GM19025 (cell line): ENCODE measurements around the gene EMP1.

Experiments used
- ATAC-seq: cut with Tn5 transposase; IDR thresholded peaks from one replicate; pipeline ENCODE4 v1.9.1; 2021; ENCODE audit warnings: mild to moderate bottlenecking, low read depth, moderate library complexity; ENCODE audit not compliant: unreplicated experiment

The EMP1 gene, protein sequence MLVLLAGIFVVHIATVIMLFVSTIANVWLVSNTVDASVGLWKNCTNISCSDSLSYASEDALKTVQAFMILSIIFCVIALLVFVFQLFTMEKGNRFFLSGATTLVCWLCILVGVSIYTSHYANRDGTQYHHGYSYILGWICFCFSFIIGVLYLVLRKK

DNA sequence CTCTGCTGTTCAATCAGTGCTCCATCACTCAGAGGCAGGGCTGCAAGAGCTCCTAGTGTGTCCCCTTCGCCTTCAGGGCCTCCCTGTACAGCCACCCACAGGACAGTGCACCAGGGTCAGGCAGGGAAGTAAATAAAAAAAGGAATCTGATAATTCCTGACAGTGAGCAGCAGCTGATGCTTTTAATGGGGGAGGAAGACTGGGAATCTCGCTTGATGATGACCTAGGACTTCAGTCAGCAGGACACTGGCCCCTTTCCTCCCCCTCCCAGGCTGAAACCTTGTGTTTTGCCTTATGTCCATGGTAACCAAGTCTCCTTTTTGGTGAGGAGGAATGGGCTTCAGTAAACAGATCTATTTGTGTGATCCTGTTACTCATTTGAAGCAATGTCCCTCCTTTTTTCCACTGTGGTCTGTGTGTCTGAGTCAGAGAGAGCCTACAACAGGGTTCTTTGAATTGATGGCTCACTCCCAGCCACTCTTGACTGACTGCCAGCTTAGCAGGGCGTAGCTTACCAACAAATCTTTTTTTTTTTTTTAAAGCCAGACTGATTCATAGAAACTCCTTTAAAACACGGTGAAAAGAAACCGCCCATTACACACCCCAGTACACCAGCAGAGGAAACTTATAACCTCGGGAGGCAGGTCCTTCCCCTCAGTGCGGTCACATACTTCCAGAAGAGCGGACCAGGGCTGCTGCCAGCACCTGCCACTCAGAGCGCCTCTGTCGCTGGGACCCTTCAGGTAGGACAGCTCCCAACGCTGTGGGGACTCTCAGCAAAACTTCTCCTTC lies at the start of gene EMP1:
EMP1 (plus strand) TSS at position 597 of the 792 bp plus-strand sequence. CDS start 14,785 bp downstream, outside the sequence.
- peak; percentile 72 for ATAC-seq

DNA sequence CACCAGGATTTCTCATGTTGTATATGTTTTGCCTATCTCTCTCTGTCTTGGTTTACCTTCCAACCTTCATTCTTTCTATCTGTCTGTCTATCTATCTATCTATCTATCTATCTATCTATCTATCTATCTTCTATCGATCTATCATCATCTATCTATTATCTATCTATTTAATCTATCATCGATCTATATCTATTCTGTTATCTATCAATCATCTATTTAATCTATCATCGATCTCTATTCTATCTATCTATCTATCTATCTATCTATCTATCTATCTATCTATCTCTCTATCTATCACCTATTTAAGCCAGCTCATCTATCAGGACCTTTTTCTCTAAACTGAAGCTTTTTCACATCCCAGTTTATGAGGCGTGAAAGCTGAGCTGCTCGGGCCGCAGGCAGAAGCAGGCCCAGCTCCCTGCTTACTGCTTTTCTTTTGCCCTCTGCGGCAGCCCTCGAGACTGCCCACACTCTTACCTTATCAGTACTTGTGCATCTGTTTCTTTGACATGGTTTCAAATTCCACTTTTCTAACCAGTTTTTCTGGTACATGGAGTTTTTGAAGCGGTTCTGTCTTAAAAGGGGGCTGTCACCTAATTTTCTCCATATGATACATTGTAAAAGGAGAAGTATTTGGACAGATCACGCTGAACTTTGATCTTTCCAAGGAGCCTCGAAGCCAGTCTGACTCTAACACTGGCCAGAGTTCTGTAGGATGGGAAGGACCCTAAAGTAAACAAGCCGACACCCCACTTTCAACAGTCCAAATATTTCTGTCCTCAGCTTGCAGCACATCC lies 48.6 kb upstream of the EMP1 start:
- ATAC-seq = no peak

DNA sequence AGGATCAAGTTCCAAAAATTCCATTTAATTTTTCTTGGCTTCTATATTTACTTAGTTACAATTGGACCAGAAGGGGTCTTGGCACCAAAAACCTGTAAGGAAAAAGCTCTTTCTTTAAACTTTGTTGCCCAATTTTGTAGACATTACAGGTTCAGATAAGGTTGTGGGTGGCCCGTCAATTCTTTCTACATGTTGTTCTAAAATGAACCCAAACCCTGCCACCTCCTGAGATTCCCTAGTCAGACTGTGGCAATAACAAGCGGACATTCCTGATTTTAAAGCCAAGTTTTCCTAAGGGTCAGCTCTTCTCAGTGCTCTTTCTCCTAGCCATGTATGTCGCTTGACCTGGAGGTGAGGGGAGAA lies 48.1 kb upstream of the EMP1 start:
- no peak for ATAC-seq

DNA sequence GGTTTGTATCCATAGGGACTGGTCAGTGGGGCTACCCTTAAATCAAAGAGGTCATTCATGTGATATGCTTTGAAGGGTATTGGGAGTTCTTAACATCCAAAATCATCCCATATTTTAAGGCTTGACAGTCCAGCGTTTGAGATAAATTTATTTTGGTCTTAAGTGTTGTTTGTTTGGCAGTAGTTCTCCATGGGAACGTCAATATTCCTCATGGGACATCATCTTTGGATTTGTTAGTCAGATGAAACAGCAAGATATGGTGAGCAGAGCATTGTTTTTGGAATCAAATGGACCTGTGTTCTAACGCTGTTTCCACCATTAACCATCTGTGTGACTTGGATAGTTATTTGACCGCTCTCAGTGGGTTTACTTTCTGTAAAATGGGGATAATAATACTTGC lies 47.1 kb upstream of the EMP1 start:
- ATAC-seq = no peak

DNA sequence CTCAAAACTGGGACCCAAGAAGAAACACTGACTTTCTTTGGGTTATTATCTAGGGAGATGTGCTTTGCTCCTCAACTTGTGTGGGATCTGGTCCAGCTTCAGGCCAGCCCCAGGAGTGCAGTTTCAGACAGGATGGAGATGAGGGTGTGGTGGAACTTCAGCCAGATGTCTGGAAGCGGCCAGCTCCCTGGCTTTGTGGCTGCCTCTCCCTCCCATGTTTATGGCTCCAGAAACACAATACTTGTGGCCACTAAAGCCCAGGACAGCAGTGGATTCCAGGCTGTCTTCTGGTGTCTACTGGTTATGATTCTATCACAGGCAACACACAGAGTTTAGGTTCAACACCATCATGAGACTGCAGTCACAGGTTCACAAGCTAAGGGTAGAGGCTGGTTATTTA lies 44.2 kb upstream of the EMP1 start:
- no peak for ATAC-seq

DNA sequence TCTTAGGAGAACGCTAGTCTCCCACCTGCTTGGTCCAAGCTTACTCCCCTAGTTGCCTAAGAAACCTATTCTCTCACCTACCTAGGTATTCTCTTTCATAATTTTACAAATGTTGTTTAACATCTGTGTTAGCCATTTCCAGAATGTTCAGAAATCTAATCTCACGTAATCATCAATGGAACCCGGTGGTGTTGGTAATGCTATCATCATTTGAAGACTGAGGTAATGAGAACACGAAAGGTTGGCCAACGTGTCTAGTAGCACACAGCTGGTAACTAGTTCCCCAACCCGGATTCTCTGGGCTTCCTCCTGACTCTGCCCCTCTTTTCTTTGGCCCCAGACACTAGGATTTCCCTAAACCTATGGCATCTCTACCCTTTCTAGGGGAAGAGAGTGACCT lies 43.8 kb upstream of the EMP1 start:
- no peak for ATAC-seq

DNA sequence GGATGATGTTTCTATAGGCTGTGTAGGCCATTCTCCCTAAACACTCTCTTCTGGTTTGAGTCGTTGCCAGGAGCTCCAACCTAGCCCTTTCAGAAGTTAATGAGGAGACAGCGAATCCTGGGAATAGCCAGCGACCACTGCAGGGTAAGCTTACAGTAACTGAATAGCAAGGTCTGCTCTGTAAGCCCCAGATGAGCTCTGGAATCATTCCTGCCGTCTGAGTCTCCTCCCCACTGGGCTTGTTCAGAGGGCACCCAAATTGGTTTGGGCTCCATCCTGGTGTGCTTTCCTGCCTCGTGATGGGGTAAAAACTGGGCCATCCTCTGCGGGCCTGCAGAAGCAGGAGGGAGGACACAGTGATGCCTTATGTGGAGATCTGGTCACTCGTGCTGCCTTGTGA lies 43.3 kb upstream of the EMP1 start:
- ATAC-seq = no peak

DNA sequence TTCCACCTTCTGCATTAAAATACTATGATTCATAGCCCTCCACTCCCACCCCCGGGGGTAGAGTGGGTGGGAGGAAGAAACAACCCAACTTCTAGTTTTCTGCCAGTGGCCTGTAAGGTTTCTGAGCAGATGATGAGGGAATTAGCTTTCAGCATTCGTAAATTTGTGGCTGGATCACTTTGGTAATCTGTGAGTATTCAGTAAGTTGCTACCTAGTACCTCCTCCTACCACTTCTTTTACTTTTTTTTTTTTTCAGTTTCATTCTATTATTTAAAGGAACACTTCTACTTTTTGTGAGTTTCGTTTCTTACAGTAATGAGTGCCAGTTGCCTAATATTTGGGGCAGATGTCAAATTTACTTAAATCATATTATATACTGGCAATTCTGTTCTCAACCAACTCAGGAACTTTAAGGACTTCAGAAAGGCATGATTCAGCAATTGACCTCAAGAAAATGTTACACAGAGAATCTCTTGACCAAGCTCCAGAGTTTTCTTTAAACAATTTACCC lies 42.4 kb upstream of the EMP1 start:
- no peak for ATAC-seq

DNA sequence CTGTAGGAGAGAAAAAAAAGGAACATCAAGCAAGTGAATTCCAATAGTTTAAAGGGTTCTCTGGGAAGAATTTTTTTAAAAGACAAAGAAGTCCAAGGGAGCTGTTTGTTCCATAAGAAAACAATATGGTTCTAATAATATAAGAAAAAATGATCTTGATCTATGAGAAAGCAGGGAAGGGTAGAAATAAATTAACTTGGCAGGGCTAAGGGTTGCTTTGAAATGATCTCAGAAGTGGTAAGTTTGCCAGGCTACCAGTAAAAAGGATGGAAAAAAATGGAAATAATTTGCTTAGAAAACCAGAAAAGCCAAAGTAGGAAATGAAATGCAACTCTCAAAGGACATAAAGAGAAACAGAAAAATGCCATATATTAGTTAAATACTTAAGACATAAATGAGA lies 41.7 kb upstream of the EMP1 start:
- no peak for ATAC-seq

DNA sequence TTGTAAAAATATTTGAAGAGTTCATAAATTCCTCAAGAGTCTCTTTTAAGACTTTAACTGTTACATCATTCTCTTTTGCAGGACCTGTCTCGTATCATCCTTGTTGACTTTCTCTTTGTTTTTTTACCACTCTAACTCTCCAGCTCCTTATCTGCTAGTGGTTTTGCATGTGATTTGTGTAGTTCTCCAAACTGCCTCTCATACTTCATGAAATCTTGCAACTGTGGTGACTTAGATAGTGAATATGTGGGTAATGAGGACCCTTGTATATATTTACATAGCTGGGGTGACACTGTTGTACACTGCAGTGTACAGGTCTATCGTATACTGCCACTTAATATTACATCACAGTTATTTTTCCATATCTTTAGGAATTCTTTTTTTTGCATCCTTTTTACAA lies 40.2 kb upstream of the EMP1 start:
- ATAC-seq = no peak

DNA sequence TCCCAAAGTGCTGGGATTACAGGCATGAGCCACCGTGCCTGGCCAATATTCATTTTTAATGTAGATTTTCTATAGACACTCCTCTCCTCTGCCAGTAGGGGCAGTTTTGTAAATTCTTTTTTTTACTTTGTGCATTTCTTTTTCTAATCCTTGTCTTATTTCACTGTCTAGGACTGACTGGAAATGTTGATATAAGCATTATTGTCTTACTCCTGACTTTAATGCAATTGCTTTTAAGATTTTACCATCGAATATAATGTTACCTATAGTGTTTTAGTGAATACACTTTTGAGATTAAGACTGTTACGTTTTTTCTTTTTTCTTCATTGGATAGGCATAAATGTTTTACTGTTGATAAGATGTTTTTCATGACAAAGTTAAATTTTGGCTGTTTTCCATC lies 35.4 kb upstream of the EMP1 start:
- no peak for ATAC-seq

DNA sequence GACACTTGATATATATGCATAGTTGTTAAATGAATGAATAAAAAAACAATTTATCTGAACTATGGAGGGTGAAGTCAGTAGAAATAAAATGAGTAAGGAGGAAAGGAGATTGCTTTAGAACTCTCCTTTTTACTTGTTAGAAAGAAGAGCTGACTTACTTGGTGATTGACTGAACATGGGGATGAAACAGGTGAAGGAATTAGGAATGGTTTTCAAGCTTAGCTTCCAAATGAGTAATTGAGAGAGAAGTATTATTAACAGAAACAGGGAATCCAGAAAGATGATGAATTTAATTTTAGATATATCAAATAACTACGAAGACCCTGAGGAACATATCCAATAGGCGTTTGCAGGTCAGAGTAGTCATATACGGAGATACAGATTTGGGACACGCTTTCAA lies 33.6 kb upstream of the EMP1 start:
- no peak for ATAC-seq

DNA sequence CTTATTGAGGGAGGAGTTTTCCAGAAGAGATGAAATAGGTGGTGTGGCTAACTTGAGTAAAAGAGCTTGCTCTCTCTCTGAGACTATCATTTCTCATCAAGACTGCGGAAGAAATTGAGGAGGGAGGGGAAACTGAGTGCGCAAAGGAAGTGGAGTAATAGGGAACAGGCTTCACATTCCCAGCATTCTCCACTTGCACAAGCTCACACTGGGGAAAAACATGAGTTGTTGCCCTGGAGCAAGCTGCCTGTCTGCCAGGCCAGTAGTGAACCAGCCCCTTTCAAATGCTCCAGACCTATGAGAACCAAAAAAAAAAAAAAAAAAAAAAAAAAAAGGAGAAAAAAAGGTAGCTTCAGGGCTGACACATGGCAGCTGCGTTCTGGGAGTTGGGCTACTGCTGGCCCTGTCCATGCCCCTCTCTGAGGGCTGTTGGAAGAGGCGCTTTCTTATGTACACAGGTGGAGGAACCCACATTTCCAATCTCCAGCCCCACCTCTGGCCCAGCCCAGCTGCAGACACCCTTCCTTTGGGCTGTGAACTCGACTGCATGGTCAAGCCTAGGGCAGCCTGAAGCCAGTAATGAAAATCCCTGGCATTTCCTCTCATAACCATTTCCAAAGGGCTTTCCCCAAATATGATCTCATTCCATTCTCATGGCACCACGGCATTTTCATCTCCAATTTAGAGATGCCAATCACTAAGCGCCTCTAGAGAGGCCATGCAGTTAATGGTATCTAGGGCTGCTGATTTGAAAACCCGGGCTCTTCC lies 32.5 kb upstream of the EMP1 start:
- no peak for ATAC-seq

DNA sequence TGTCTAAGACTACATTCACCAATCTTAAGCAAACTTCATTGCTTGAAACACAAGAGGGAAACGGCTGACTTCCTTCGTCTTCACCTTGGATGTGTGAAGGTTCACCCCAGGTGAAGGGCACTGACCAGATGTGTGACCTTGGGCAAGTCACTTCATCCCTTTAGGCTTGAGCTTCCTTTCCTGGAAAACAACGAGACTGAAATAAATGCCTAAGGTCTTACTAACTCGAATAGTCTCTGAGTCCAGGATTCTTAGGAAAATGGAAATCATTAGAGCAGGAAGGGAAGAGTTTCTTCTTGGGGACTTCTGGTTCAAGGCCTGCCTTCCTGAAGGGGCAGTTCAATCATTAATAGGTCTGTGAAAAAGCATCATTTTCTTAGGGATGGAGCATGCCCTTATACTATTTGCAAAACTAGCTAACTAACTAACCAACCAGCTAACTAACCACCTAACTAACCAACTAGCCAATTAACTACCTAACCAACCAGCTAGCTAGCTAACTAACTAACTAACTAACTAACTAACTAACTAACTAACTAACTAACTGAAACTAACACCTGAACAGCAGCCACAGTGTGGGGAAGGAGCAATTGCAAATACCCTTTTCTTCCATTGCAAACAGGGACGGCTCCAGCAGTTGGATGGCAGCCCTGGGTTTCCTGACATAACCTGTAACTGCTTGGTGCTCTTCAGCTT lies 31.5 kb upstream of the EMP1 start:
- ATAC-seq = no peak

DNA sequence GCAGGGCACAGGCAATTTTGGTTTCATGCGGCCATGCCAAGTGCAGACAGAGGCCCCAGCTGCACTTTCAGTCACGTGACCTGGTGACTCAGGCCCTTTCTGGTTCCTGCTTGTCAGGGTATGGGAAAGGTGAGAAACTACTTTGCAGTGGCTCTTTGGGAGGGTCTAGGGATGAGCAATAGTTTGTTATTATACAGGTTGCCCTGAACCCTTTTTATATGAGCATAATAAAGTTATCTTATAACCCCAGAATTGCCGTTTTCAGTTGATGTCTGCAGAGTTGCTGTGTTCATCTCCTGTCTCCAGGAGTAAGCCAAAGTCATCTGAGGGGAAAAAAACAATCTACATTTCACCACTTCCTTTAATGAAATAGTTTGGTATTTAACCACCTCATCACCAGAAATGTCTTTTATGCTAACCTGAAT lies 30.9 kb upstream of the EMP1 start:
- no peak for ATAC-seq

DNA sequence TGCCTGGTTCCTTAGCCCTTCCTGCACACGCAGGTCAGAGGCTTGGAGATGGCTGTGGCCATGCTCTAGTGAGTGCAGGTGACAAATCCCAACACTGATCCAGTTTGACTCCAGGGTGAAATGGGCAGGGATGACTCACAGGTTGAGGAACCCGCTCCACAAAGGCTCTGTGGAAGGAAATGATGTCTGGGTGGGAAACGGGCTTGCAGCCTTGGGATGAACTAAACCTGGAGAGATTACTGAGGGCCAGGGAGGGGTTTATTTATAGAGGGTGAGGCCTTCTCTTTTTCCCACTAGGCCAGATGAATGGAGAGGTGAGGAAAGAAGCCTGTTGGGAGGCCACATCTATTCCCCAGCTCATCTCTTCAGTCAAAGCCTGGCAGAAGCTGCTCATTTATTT lies 29.3 kb upstream of the EMP1 start:
- no peak for ATAC-seq

DNA sequence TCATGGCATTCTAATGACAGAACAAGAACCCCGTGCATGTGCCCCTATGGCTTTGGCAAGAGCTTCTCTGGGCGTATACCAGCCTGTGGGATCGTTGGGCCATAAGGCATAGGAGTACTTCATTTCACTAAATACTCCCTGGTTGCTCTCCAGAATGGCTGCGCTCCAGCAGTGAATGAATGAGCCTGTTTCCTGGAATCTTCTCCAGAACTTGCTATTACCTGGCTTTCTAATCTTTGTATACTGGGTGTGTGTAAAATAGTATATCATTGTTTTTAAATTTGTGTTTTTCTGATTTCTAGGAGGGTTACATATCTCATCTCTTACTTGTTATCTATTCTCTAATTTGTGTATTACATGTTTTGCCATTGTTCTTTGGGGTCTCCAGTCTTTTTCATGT lies 28.6 kb upstream of the EMP1 start:
- no peak for ATAC-seq

DNA sequence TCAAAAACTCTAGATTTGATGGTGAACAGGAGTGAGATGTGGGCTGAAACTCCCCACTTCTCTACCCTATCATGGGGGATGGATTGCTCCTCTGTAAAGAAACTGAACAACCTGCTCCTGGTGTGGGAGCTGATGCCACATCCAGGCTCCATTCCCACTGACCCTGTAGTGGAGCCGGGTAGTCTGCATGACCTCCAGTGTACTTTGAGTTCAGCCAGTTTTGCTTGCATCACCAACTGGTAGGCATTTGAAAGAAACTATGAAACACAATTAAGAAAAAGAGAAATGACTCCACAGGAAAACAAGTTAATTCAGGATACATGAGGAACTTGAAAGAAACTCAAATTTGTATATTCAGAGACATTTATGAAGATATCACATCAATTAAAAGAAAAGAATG lies 27.3 kb upstream of the EMP1 start:
- no peak for ATAC-seq

DNA sequence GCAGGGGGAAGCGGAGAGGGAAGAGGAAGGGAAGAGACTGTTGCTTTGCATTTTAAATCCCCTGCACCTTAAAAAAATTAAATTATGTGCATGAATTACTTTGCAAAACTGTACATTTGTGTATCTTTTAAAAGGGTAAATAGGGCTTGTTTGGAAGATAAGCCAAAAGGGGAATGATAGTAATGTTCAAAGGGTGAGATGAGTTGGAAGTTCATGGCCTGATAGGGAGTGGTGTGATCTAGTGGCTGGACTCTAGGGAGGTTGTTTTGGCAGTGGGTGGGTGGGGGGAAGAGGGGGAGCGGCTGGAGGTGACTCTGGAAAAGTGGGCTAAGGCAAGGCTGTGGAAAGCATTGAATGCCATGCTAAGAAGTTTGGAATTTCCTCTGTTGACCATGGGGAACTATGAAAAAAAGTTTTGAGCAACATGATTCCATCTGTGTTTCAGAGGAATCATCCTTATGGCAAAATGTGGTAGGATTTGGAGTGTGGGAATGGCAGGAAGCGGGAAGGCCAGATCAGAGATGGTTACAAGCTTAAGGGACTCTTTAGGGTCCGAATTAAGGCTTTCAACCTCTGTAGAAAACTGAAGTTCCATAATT lies 25.5 kb upstream of the EMP1 start:
- ATAC-seq = no peak
